Measurements from ENCODE around the gene ZNF783.
"Not testable (repeated sequence)": the region's sequence is repeated elsewhere in the genome, so short reads cannot be mapped to it uniquely, and the experiment has no call there.

The ZNF783 gene

GRCh38 chr7:149330914-149331567, 69.0 kb downstream of the ZNF783 start:
- DNase-seq (ENCODE audit: low read depth), result no peak

- not testable (repeated sequence) for DNase-seq (ENCODE audit: low read depth)
Observed at GRCh38 chr7:149332602-149333320, 70.8 kb downstream of the ZNF783 start.

GRCh38 chr7:149333321-149333717, 71.3 kb downstream of the ZNF783 start:
- DNase-seq (ENCODE audit: low read depth), result no peak

DNA sequence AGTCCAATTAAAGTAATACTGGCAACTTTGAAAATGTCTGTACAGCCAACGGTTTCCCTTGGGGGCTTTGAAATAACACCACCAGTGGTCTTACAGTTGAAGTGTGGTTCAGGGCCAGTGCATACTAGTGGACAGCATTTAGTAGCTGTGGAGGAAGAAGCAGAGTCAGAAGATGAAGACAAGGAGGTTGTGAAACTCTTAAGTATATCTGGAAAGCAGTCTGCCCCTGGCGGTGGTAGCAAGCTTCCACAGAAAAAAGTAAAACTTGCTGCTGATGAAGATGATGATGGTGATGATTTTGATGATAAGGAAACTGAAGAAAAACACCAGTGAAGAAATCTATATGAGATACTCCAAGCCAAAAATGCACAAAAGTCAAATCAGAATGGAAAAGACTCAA, 72.2 kb downstream of the ZNF783 start:
- DNase-seq (ENCODE audit: low read depth), result no peak

Measured in activated gamma-delta T cell treated with anti-CD3 and anti-CD28 coated beads, Interleukin-2, amount 50 U/mL, for 16 hours (primary cell).